Activated CD8-positive, alpha-beta T cell treated with anti-CD3 and anti-CD28 coated beads, Interleukin-2, amount 10 ng/mL, durations not matched to agents 7 days and 5 days (primary cell): ENCODE measurements around the gene MCOLN1. TPM values are rescaled to one million over a fixed set of nuclear protein-coding genes. Genes with fewer than 3 reads are reported as not detected.
"Not testable (repeated sequence)": the region's sequence is repeated elsewhere in the genome, so short reads cannot be mapped to it uniquely, and the experiment has no call there.

ENCODE experiments used
- ATAC-seq: fragments of 150-1000 bp; cut with Tn5 transposase; one replicate; pipeline ENCODE4 v1.10.0; 2021; ENCODE audit warnings: moderate library complexity
- CTCF ChIA-PET: fragments of 350-600 bp; sonication (Branson Sonifier 250); formaldehyde crosslinking; loops from one replicate; lab custom pipeline; 2021; ENCODE audit warnings: antibody characterized with exemption; lab: Charles Lee
- POLR2A ChIA-PET: fragments of 350-600 bp; sonication (Branson Sonifier 250); formaldehyde crosslinking; loops from one replicate; lab custom pipeline; 2021; ENCODE audit warnings: antibody characterized with exemption; lab: Charles Lee
- DNase-seq: peaks from one replicate; pipeline ENCODE4 v3.0.0-alpha.2; 2020
- H3K27ac Mint-ChIP-seq: one replicate; pipeline ENCODE4 v1.8.0; 2021; ENCODE audit warnings: mild to moderate bottlenecking, mixed read lengths
- H3K27me3 Mint-ChIP-seq: one replicate; pipeline ENCODE4 v1.8.0; 2021; ENCODE audit warnings: low read depth, mixed read lengths
- H3K36me3 Mint-ChIP-seq: one replicate; pipeline ENCODE4 v1.8.0; 2021; ENCODE audit warnings: low read depth, mixed read lengths
- H3K4me1 Mint-ChIP-seq: one replicate; pipeline ENCODE4 v1.8.0; 2021; ENCODE audit warnings: low read depth, mixed read lengths
- H3K4me3 Mint-ChIP-seq: one replicate; pipeline ENCODE4 v1.8.0; 2021; ENCODE audit warnings: mild to moderate bottlenecking, mixed read lengths
- H3K9me3 Mint-ChIP-seq: one replicate; pipeline ENCODE4 v1.8.0; 2022; ENCODE audit warnings: mixed read lengths; ENCODE audit not compliant: insufficient read depth
- total RNA-seq, 2 experiments: library from RNA; stranded (reverse); gene quantifications; one replicate each; pipeline ENCODE4 v1.2.3, GENCODE V29; 2021

The MCOLN1 gene
- total RNA-seq, 2 experiments from 2014 or later, result 16.2 to 17.7 TPM

- H3K4me1 Mint-ChIP-seq, result peaks cover 7% of the 10 kb centered on the region
- ChIA-PET POLR2A (no interaction called here), CTCF (interaction anchor here (0.8 to 1.3 kb wide), 5 partner anchors 54 to 235 kb away, joined by 3 to 4 read pairs (median 3); partner anchors contain the start of gene TRAPPC5)
- DNase-seq, result no peak
- no peaks in the 10 kb centered on the region for H3K9me3 Mint-ChIP-seq
- no peak overlapping the region for H3K27ac Mint-ChIP-seq
- peaks cover 16% of the 10 kb centered on the region for H3K36me3 Mint-ChIP-seq
- ATAC-seq, result no peak
- H3K27me3 Mint-ChIP-seq, result no peaks in the 10 kb centered on the region
- no peak overlapping the region for H3K4me3 Mint-ChIP-seq
Measured at GRCh38 chr19:7564866-7565265, 42.4 kb downstream of the MCOLN1 start.

- ChIA-PET CTCF (interaction anchor here (0.8 to 1.3 kb wide), 3 partner anchors 54 to 235 kb away, joined by 3 to 4 read pairs (median 4); partner anchors contain the start of gene TRAPPC5), POLR2A (no interaction called here)
- no peak overlapping the region for H3K27ac Mint-ChIP-seq
- DNase-seq (no peak), ATAC-seq (no peak)
- H3K4me1 Mint-ChIP-seq, result peaks cover 4% of the 10 kb centered on the region
- no peak overlapping the region for H3K4me3 Mint-ChIP-seq
- peaks cover 13% of the 10 kb centered on the region for H3K36me3 Mint-ChIP-seq
- H3K9me3 Mint-ChIP-seq, result no peaks in the 10 kb centered on the region
- no peaks in the 10 kb centered on the region for H3K27me3 Mint-ChIP-seq
Measured at GRCh38 chr19:7565332-7565731, 42.9 kb downstream of the MCOLN1 start.

GRCh38 chr19:7570761-7571160 lies 48.3 kb downstream of the MCOLN1 start:
- Mint-ChIP-seq H3K4me1 (peaks cover 2% of the 10 kb centered on the region), H3K27me3 (peaks cover 4% of the 10 kb centered on the region), H3K9me3 (no peaks in the 10 kb centered on the region), H3K36me3 (no peaks in the 10 kb centered on the region), H3K27ac (no peak overlapping the region), H3K4me3 (no peak overlapping the region)
- POLR2A ChIA-PET, result no interaction called here
- CTCF ChIA-PET, result interaction anchor here (4.8 kb wide), 1 partner anchor 110 kb away, joined by 48 read pairs; the partner anchor contains the start of gene TRAPPC5
- DNase-seq, result no peak
- no peak for ATAC-seq

GRCh38 chr19:7575434-7576040 lies 53.1 kb downstream of the MCOLN1 start:
- CTCF ChIA-PET, result no interaction called here
- no peak for DNase-seq
- Mint-ChIP-seq H3K27ac (no peak overlapping the region), H3K4me1 (no peaks in the 10 kb centered on the region), H3K4me3 (no peak overlapping the region), H3K36me3 (no peaks in the 10 kb centered on the region), H3K9me3 (no peaks in the 10 kb centered on the region), H3K27me3 (peaks cover 4% of the 10 kb centered on the region)
- no peak for ATAC-seq
- POLR2A ChIA-PET, result no interaction called here

GRCh38 chr19:7577422-7577821 lies 55.0 kb downstream of the MCOLN1 start:
- DNase-seq, H3K27me3 Mint-ChIP-seq, ATAC-seq, H3K4me3 Mint-ChIP-seq, H3K4me1 Mint-ChIP-seq, H3K9me3 Mint-ChIP-seq, H3K36me3 Mint-ChIP-seq, H3K27ac Mint-ChIP-seq, POLR2A ChIA-PET: not testable (repeated sequence)
- CTCF ChIA-PET, result interaction anchor here (1.3 kb wide), 1 partner anchor 9 kb away, joined by 11 read pairs; no protein-coding TSS in a partner anchor

GRCh38 chr19:7578127-7578526 lies 55.7 kb downstream of the MCOLN1 start:
- Mint-ChIP-seq H3K4me1 (no peaks in the 10 kb centered on the region), H3K36me3 (no peaks in the 10 kb centered on the region), H3K9me3 (no peaks in the 10 kb centered on the region), H3K4me3 (no peak overlapping the region), H3K27me3 (peaks cover 7% of the 10 kb centered on the region), H3K27ac (no peak overlapping the region)
- ChIA-PET CTCF (interaction anchor here (0.9 kb wide), 1 partner anchor 10 kb away, joined by 4 read pairs; no protein-coding TSS in a partner anchor), POLR2A (interaction anchor here (0.5 kb wide), 1 partner anchor 253 kb away, joined by 3 read pairs; no protein-coding TSS in a partner anchor)
- DNase-seq (no peak), ATAC-seq (no peak)

GRCh38 chr19:7579182-7579581 lies 56.8 kb downstream of the MCOLN1 start:
- ChIA-PET POLR2A (no interaction called here), CTCF (no interaction called here)
- Mint-ChIP-seq H3K36me3 (no peaks in the 10 kb centered on the region), H3K4me1 (no peaks in the 10 kb centered on the region), H3K4me3 (no peak overlapping the region), H3K9me3 (no peaks in the 10 kb centered on the region), H3K27ac (no peak overlapping the region), H3K27me3 (peaks cover 7% of the 10 kb centered on the region)
- no peak for ATAC-seq
- DNase-seq, result no peak

- ATAC-seq (no peak), DNase-seq (no peak)
- Mint-ChIP-seq H3K36me3 (no peaks in the 10 kb centered on the region), H3K4me3 (no peak overlapping the region), H3K9me3 (no peaks in the 10 kb centered on the region), H3K4me1 (no peaks in the 10 kb centered on the region), H3K27me3 (peaks cover 5% of the 10 kb centered on the region), H3K27ac (no peak overlapping the region)
- ChIA-PET POLR2A (no interaction called here), CTCF (interaction anchor here (1.1 kb wide), 1 partner anchor 14 kb away, joined by 5 read pairs; no protein-coding TSS in a partner anchor)
Measured at GRCh38 chr19:7582446-7582845, 60.0 kb downstream of the MCOLN1 start.

Other genes starting within 250 kb of the MCOLN1 start
- 1 to 10 TPM in 1 of 2 experiments, under 1 TPM in 1; 0.42 to 1.1 TPM for gene INSR, start 228.2 kb upstream of the MCOLN1 start, total RNA-seq
- 10 to 100 TPM; 34.0 to 40.5 TPM for gene ARHGEF18, start 173.7 kb upstream of the MCOLN1 start, total RNA-seq
- gene PEX11G, start 33.6 kb upstream of the MCOLN1 start, total RNA-seq, result 1 to 10 TPM in 1 of 2 experiments, under 1 TPM in 1; 0.99 to 1.5 TPM
- 1 to 10 TPM; 5.8 to 7.9 TPM for gene ZNF358, start 6.5 kb upstream of the MCOLN1 start, total RNA-seq
- 100 to 1,000 TPM; 166 to 173 TPM for gene PNPLA6, start 13.1 kb downstream of the MCOLN1 start, total RNA-seq
- gene CAMSAP3, start 73.2 kb downstream of the MCOLN1 start, total RNA-seq, result under 1 TPM; 0.34 to 0.42 TPM
- gene XAB2, start 106.9 kb downstream of the MCOLN1 start, total RNA-seq, result 10 to 100 TPM; 44.8 to 46.9 TPM
- gene PET100, start 107.2 kb downstream of the MCOLN1 start, total RNA-seq, result 100 to 1,000 TPM; 125 to 136 TPM
- gene PCP2, start 111.1 kb downstream of the MCOLN1 start, total RNA-seq, result 1 to 10 TPM in 1 of 2 experiments, under 1 TPM in 1; 0.63 to 1.0 TPM
- gene STXBP2, start 114.5 kb downstream of the MCOLN1 start, total RNA-seq, result 100 to 1,000 TPM; 162 to 168 TPM
- 1 to 10 TPM; 2.2 to 3.0 TPM for gene RETN, start 146.4 kb downstream of the MCOLN1 start, total RNA-seq
- gene MCEMP1, start 154.5 kb downstream of the MCOLN1 start, total RNA-seq, result not detected
- gene TRAPPC5, start 158.2 kb downstream of the MCOLN1 start, total RNA-seq, result 10 to 100 TPM; 92.8 to 95.1 TPM
- under 1 TPM; 0.29 to 0.31 TPM for gene FCER2, start 179.5 kb downstream of the MCOLN1 start, total RNA-seq
- gene CLEC4G, start 209.5 kb downstream of the MCOLN1 start, total RNA-seq, result not detected
- gene CD209, start 224.9 kb downstream of the MCOLN1 start, total RNA-seq, result not detected
- not detected for gene CLEC4M, start 240.6 kb downstream of the MCOLN1 start, total RNA-seq